ENCODE data around the gene ECI1.

The ECI1 gene

GRCh38 chr16:2210009-2210332, 41.4 kb downstream of the ECI1 start:
- Histone ChIP-seq H3K9me2 (replicated peaks; ENCODE audit: insufficient read depth, low read length) (no peaks in the 10 kb centered on the region), H3K4me3 (ENCODE audit: low read length) (no peak overlapping the region), H3F3A (ENCODE audit: insufficient read depth, low read length) (no peaks in the 10 kb centered on the region; the same call in 1 of the 2 replicates), H3K4me1 (ENCODE audit: low read length) (peaks cover 10% of the 10 kb centered on the region), H3K9ac (ENCODE audit: low read length) (no peak overlapping the region), H3K4me2 (ENCODE audit: low read depth, low read length) (no peak overlapping the region), H3K9me3 (replicated peaks; ENCODE audit: insufficient read depth, low read length) (no peaks in the 10 kb centered on the region), H3K27me3 (replicated peaks; ENCODE audit: insufficient read depth, low read length) (no peaks in the 10 kb centered on the region), H3K79me2 (ENCODE audit: low read length) (peaks cover 44% of the 10 kb centered on the region), H2AFZ (ENCODE audit: low read length) (no peak overlapping the region), H4K20me1 (ENCODE audit: insufficient read depth, low read length) (no peaks in the 10 kb centered on the region), H3K27ac (ENCODE audit: low read length) (no peak overlapping the region), H3K36me3 (replicated peaks; ENCODE audit: insufficient read depth, low read length) (no peaks in the 10 kb centered on the region; the same call in 1 of the 2 replicates)
- DNase-seq = no peak
- no peak for TF ChIP-seq CTCF (IDR thresholded peaks at IDR 0.05; ENCODE audit: low read length)
- TF ChIP-seq EZH2 (optimal IDR thresholded peaks at IDR 0.05; ENCODE audit: low read depth, low read length) = no peak
- no peak for TF ChIP-seq EZH2phosphoT487 (IDR thresholded peaks at IDR 0.05; ENCODE audit: low read length)

DNA sequence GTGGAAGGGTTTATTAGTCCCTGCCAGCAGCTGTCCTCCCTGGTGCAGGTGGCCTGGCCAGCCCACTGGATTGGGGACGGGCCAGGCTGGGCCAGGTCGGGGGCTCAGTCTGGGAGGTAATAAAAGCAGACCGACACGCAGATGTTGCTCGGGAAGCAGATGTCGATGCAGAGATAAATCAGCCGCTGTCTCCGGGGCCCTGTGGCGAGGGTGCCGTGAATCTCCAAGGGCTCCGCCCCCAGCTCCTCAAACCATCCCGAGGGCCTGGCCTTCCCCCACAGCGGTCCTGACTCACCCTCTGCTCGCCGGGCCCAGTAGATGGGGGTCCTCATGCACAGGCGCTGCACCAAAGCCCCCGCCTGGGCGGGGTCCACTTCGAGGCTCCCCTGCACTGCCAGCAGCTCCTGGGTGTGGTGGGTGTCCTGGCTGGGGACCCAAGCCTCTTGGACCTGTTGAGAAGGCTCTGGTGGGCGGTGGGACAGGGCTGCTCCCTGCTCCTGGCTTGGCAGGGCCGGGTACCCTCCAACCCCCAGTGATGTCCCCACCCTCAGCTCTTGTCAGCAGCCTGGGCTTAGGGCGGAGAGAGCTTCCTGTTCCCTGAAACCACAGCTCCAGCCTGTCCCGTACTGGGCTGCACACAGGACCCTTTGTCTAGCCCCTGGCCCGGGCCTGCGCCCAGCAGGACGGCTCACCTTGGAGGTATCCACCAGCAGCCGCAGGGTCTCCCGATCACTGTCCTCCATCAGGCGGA, 42.0 kb downstream of the ECI1 start:
- Histone ChIP-seq H3K27ac (ENCODE audit: low read length) (no peak overlapping the region), H3K9me2 (replicated peaks; ENCODE audit: insufficient read depth, low read length) (no peaks in the 10 kb centered on the region), H3K4me2 (ENCODE audit: low read depth, low read length) (no peak overlapping the region), H3K36me3 (replicated peaks; ENCODE audit: insufficient read depth, low read length) (no peaks in the 10 kb centered on the region; the same call in 1 of the 2 replicates), H3K79me2 (ENCODE audit: low read length) (peaks cover 44% of the 10 kb centered on the region), H3K4me3 (ENCODE audit: low read length) (no peak overlapping the region), H2AFZ (ENCODE audit: low read length) (no peak overlapping the region), H3K9ac (ENCODE audit: low read length) (no peak overlapping the region), H3F3A (ENCODE audit: insufficient read depth, low read length) (peaks cover 3% of the 10 kb centered on the region; the same call in 1 of the 2 replicates), H3K27me3 (replicated peaks; ENCODE audit: insufficient read depth, low read length) (no peaks in the 10 kb centered on the region), H3K9me3 (replicated peaks; ENCODE audit: insufficient read depth, low read length) (no peaks in the 10 kb centered on the region), H3K4me1 (ENCODE audit: low read length) (peaks cover 13% of the 10 kb centered on the region), H4K20me1 (ENCODE audit: insufficient read depth, low read length) (no peaks in the 10 kb centered on the region)
- DNase-seq = no peak
- TF ChIP-seq EZH2phosphoT487 (IDR thresholded peaks at IDR 0.05; ENCODE audit: low read length) (no peak), CTCF (IDR thresholded peaks at IDR 0.05; ENCODE audit: low read length) (no peak)

DNA sequence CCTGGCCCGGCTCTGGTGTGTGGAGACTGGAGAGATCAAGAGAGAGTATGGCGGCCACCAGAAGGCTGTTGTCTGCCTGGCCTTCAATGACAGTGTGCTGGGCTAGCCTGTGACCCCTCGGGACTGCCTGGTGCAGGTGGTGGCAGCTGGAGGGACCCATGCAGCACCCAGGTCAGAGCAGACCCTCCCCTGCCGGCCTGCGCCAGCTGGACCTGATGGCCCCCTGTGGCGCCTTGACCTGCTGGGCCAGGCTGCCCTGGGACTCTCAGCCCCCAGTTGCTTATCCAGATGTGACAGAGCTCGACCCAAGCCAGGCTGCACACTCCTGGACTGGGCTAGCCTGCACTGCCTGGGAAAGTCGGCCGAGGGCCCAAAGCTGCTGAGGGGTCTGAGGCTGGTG, 42.6 kb downstream of the ECI1 start:
- no peaks in the 10 kb centered on the region for H3K9me2 ChIP-seq (replicated peaks; ENCODE audit: insufficient read depth, low read length)
- H3K79me2 ChIP-seq (ENCODE audit: low read length) = peaks cover 40% of the 10 kb centered on the region
- TF ChIP-seq EZH2 (optimal IDR thresholded peaks at IDR 0.05; ENCODE audit: low read depth, low read length) (no peak), EZH2phosphoT487 (IDR thresholded peaks at IDR 0.05; ENCODE audit: low read length) (no peak)
- H3K27me3 ChIP-seq (replicated peaks; ENCODE audit: insufficient read depth, low read length) = no peaks in the 10 kb centered on the region
- DNase-seq = no peak
- peaks cover 3% of the 10 kb centered on the region; the same call in 1 of the 2 replicates for H3F3A ChIP-seq (ENCODE audit: insufficient read depth, low read length)
- H3K9ac ChIP-seq (ENCODE audit: low read length) = no peak overlapping the region
- H4K20me1 ChIP-seq (ENCODE audit: insufficient read depth, low read length) = no peaks in the 10 kb centered on the region
- H2AFZ ChIP-seq (ENCODE audit: low read length) = no peak overlapping the region
- no peak overlapping the region for H3K27ac ChIP-seq (ENCODE audit: low read length)
- H3K9me3 ChIP-seq (replicated peaks; ENCODE audit: insufficient read depth, low read length) = no peaks in the 10 kb centered on the region
- no peak overlapping the region for H3K4me2 ChIP-seq (ENCODE audit: low read depth, low read length)
- peaks cover 13% of the 10 kb centered on the region for H3K4me1 ChIP-seq (ENCODE audit: low read length)
- H3K4me3 ChIP-seq (ENCODE audit: low read length) = no peak overlapping the region
- no peaks in the 10 kb centered on the region; the same call in 1 of the 2 replicates for H3K36me3 ChIP-seq (replicated peaks; ENCODE audit: insufficient read depth, low read length)

DNA sequence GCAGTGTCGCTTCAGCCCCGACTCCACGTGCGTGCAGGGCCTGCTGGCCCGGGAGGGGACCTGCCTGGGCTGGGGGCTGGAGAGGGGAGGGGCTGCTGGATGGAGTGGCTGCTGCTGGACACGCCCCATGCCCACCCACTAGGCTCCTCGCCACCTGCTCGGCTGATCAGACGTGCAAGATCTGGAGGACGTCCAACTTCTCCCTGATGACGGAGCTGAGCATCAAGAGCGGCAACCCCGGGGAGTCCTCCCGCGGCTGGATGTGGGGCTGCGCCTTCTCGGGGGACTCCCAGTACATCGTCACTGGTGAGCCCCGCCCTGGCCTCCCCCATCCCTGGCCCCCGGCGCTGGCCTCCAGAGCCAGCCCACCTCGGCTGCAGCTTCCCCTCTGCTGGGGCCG, 43.1 kb downstream of the ECI1 start:
- no peak for DNase-seq
- Histone ChIP-seq H2AFZ (ENCODE audit: low read length) (no peak overlapping the region), H3K27me3 (replicated peaks; ENCODE audit: insufficient read depth, low read length) (no peaks in the 10 kb centered on the region; the same call in 1 of the 2 replicates), H3K79me2 (ENCODE audit: low read length) (peaks cover 35% of the 10 kb centered on the region), H3K36me3 (replicated peaks; ENCODE audit: insufficient read depth, low read length) (no peaks in the 10 kb centered on the region; the same call in 1 of the 2 replicates), H3K4me3 (ENCODE audit: low read length) (no peak overlapping the region), H3F3A (ENCODE audit: insufficient read depth, low read length) (peaks cover 3% of the 10 kb centered on the region; the same call in 1 of the 2 replicates), H3K4me1 (ENCODE audit: low read length) (peaks cover 12% of the 10 kb centered on the region), H3K27ac (ENCODE audit: low read length) (no peak overlapping the region), H3K4me2 (ENCODE audit: low read depth, low read length) (no peak overlapping the region), H3K9me3 (replicated peaks; ENCODE audit: insufficient read depth, low read length) (no peaks in the 10 kb centered on the region), H3K9me2 (replicated peaks; ENCODE audit: insufficient read depth, low read length) (no peaks in the 10 kb centered on the region), H3K9ac (ENCODE audit: low read length) (no peak overlapping the region), H4K20me1 (ENCODE audit: insufficient read depth, low read length) (no peaks in the 10 kb centered on the region)
- TF ChIP-seq CTCF (IDR thresholded peaks at IDR 0.05; ENCODE audit: low read length) = no peak
- TF ChIP-seq EZH2phosphoT487 (IDR thresholded peaks at IDR 0.05; ENCODE audit: low read length) = no peak
- no peak for TF ChIP-seq EZH2 (optimal IDR thresholded peaks at IDR 0.05; ENCODE audit: low read depth, low read length)
